GM12878 (cell line): ENCODE data around the gene PLEKHA1. TPM values are rescaled to one million over a fixed set of nuclear protein-coding genes. Genes with fewer than 3 reads are reported as not detected.

Experiments used
- ATAC-seq: fragments of 200-7000 bp; cut with Tn5 transposase; 3 replicates; pipeline ENCODE4 v1.9.1; 2020; ENCODE audit warnings: mild to moderate bottlenecking, moderate library complexity
- BruUV-seq: library from RNA; stranded (reverse); fragments of 400-500 nt; replicated peaks from 2 replicates; lab custom pipeline; 2021; lab: Mats Ljungman, UMichigan
- CTCF ChIA-PET: fragments of 300-600 bp; sonication (Branson Sonifier 250); formaldehyde crosslinking; extraction: SDS; loops from one replicate; lab custom pipeline; 2021; ENCODE audit warnings: inconsistent platforms; lab: Yijun Ruan, JAX
- POLR2A ChIA-PET: fragments of 350-600 bp; formaldehyde crosslinking; extraction: SDS; loops from one replicate; lab custom pipeline; 2021; ENCODE audit warnings: inconsistent platforms; lab: Charles Lee
- RAD21 ChIA-PET: fragments of 300-600 bp; sonication (Branson Sonifier 250); formaldehyde crosslinking; loops from one replicate; lab custom pipeline; 2023; ENCODE audit warnings: antibody characterized with exemption; ENCODE audit not compliant: unreplicated experiment; lab: Charles Lee
- SMC1A ChIA-PET: fragments of 300-600 bp; sonication (Branson Sonifier 250); formaldehyde crosslinking; loops from one replicate; lab custom pipeline; 2023; ENCODE audit not compliant: unreplicated experiment, uncharacterized antibody; lab: Charles Lee
- DNase-seq: peaks from one replicate; pipeline ENCODE4 v3.0.0-alpha.2; 2011; ENCODE audit warnings: low read depth, low spot score
- FAIRE-seq: peaks from 3 replicates; lab custom pipeline; 2011; peaks lifted over from hg19 to GRCh38; lab: Jason Lieb, UNC
- H2AFZ ChIP-seq: 2 replicates; pipeline ENCODE4 v1.6.0; 2011; ENCODE audit warnings: low read depth, low read length, control low read depth; ENCODE audit not compliant: control insufficient read depth
- H3K27ac ChIP-seq: 2 replicates; pipeline ENCODE4 v1.5.1; 2011; ENCODE audit warnings: control low read depth; ENCODE audit not compliant: control insufficient read depth, insufficient read depth
- H3K27me3 ChIP-seq, 2 experiments: replicated peaks in 1 of 2; 2 replicates each; pipeline versions ENCODE4 v1.6.0 to v1.6.1; 2011; ENCODE audit warnings: low read length in 1 of 2; ENCODE audit not compliant: control insufficient read depth in 2 of 2, insufficient read depth in 2 of 2
- H3K36me3 ChIP-seq, 2 experiments: 2 replicates each; pipeline ENCODE4 v1.5.1; 2011; ENCODE audit warnings: low read length in 1 of 2; ENCODE audit not compliant: control insufficient read depth in 2 of 2, insufficient read depth in 2 of 2
- H3K4me1 ChIP-seq: 2 replicates; pipeline ENCODE4 v1.6.1; 2011; ENCODE audit warnings: mild to moderate bottlenecking, low read length, moderate library complexity, mixed read lengths; ENCODE audit not compliant: control insufficient read depth, insufficient read depth
- H3K4me2 ChIP-seq: 2 replicates; pipeline ENCODE4 v1.6.0; 2011; ENCODE audit warnings: control low read depth; ENCODE audit not compliant: control insufficient read depth, insufficient read depth
- H3K4me3 ChIP-seq: fragments of 200-600 bp; sonication (generic); 2 replicates; pipeline ENCODE4 v1.5.1; 2016
- H3K79me2 ChIP-seq: 2 replicates; pipeline ENCODE4 v1.6.0; 2011; ENCODE audit warnings: low read length; ENCODE audit not compliant: control insufficient read depth, insufficient read depth
- H3K9ac ChIP-seq: 2 replicates; pipeline ENCODE4 v1.8.0; 2011; ENCODE audit warnings: low read length, control low read depth, mixed read lengths; ENCODE audit not compliant: control insufficient read depth, insufficient read depth
- H3K9me3 ChIP-seq: replicated peaks from 3 replicates; pipeline ENCODE4 v1.5.1; 2011; ENCODE audit warnings: mild to moderate bottlenecking, low read length; ENCODE audit not compliant: control insufficient read depth, insufficient read depth
- H4K20me1 ChIP-seq: 2 replicates; pipeline ENCODE4 v1.6.0; 2011; ENCODE audit not compliant: control insufficient read depth, insufficient read depth
- BCL11A ChIP-seq: IDR thresholded peaks from 2 replicates; pipeline ENCODE4 v1.6.1; 2011; ENCODE audit warnings: low read depth, low read length
- CBFB ChIP-seq: IDR thresholded peaks from 2 replicates; pipeline ENCODE4 v1.6.1; 2016; ENCODE audit warnings: antibody characterized with exemption, low read depth
- CREM ChIP-seq: IDR thresholded peaks from 2 replicates; pipeline ENCODE4 v1.6.1; 2014; ENCODE audit warnings: antibody characterized with exemption, low read depth
- IRF4 ChIP-seq: IDR thresholded peaks from 2 replicates; pipeline ENCODE4 v1.6.1; 2011; ENCODE audit warnings: low read depth, low read length
- KDM1A ChIP-seq: fragments of 200-600 bp; sonication (generic); IDR thresholded peaks from 2 replicates; pipeline ENCODE4 v1.6.1; 2016; ENCODE audit warnings: borderline replicate concordance
- SPI1 ChIP-seq: IDR thresholded peaks from 2 replicates; pipeline ENCODE4 v1.6.1; 2011; ENCODE audit warnings: low read depth, mild to moderate bottlenecking, low read length, moderate library complexity, borderline replicate concordance; ENCODE audit not compliant: insufficient read depth
- TARDBP ChIP-seq: IDR thresholded peaks from 2 replicates; pipeline ENCODE4 v1.6.1; 2016; ENCODE audit warnings: borderline replicate concordance
- TCF12 ChIP-seq: IDR thresholded peaks from 2 replicates; pipeline ENCODE4 v1.6.1; 2011; ENCODE audit warnings: low read depth, mild to moderate bottlenecking, low read length
- ZNF207 ChIP-seq: fragments of 450-650 bp; IDR thresholded peaks from 2 replicates; pipeline ENCODE4 v1.6.1; 2014; ENCODE audit warnings: antibody characterized with exemption, mild to moderate bottlenecking, borderline replicate concordance
- ZNF622 ChIP-seq: fragments of 450-650 bp; IDR thresholded peaks from 2 replicates; pipeline ENCODE4 v1.6.1; 2017; ENCODE audit warnings: mild to moderate bottlenecking, inconsistent platforms
- WGBS: methylation state at CpG from one replicate; pipeline ENCODE4 v1.1.6; 2016; ENCODE audit warnings: low lambda C conversion rate; ENCODE audit not compliant: insufficient replicate concordance, insufficient coverage; ENCODE audit errors: missing lambda C conversion rate; 5-methylcytosine and 5-hydroxymethylcytosine counted together
- in situ Hi-C: fragments of 300-500 bp; cut with MboI; formaldehyde crosslinking; loops from 9 replicates; pipeline ENCODE4 v1.14.3; 2018; ENCODE audit warnings: mixed read lengths
- intact Hi-C: fragments of 100-400 bp; cut with micrococcal nuclease; formaldehyde crosslinking; loops from one replicate; pipeline ENCODE4 v1.14.2; 2022; ENCODE audit not compliant: unreplicated experiment
- polyA plus RNA-seq, 11 experiments: library from polyadenylated mRNA; depleted of rRNA in 4 of 11; unstranded in 6 of 11; stranded (reverse) in 5 of 11; fragments of >200 nt; fragmentation: Nextera tagmentation in 4 of 11; fragmentation: Illumina TruSeq in 1 of 11; extraction: Ambion mirVana in 4 of 11; extraction: Trizol in 1 of 11; gene quantifications; 1 replicate in 1 of 11; 2 replicates in 10 of 11; pipeline versions ENCODE4 v1.2.1 to v1.2.3, GENCODE V29; 2011 to 2016; ENCODE audit warnings: inconsistent platforms in 2 of 11, missing spikeins in 2 of 11, low read depth in 1 of 11
- total RNA-seq, 4 experiments: library from RNA; depleted of rRNA in 3 of 4; stranded (reverse); fragments of >200 nt in 3 of 4; fragmentation: Illumina TruSeq in 1 of 4; extraction: Trizol in 1 of 4; gene quantifications; 2 replicates each; pipeline versions ENCODE4 v1.2.1 to v1.2.3, GENCODE V29; 2013 to 2021
- TF ChIP-seq, protein P1 (sequence below): IDR thresholded peaks from 2 replicates; pipeline ENCODE4 v1.6.1; 2011; ENCODE audit warnings: borderline replicate concordance, low read depth, mild to moderate bottlenecking, moderate library complexity, low read length; ENCODE audit not compliant: insufficient read depth, poor library complexity, severe bottlenecking
- TF ChIP-seq, protein P2 (sequence below): fragments of 450-650 bp; IDR thresholded peaks from 2 replicates; pipeline ENCODE4 v1.6.1; 2017; ENCODE audit warnings: mild to moderate bottlenecking, moderate library complexity
- TF ChIP-seq, protein P3 (sequence below): fragments of 450-650 bp; IDR thresholded peaks from 2 replicates; pipeline ENCODE4 v1.6.1; 2018; ENCODE audit warnings: borderline replicate concordance, mild to moderate bottlenecking; ENCODE audit not compliant: partially characterized antibody
- TF ChIP-seq, protein P4 (sequence below): fragments of 450-650 bp; IDR thresholded peaks from 2 replicates; pipeline ENCODE4 v1.6.1; 2018; ENCODE audit warnings: mild to moderate bottlenecking, low read depth, moderate library complexity; ENCODE audit not compliant: partially characterized antibody

The PLEKHA1 gene
- total and polyA plus RNA-seq, 10 of the 15 experiments (the other 5 are each of a cell fraction or from before 2014, with no cell fraction given): 0.15 to 6.0 (median 0.32) TPM

- Histone ChIP-seq H3K27ac (no peak overlapping the region), H3K4me3 (no peak overlapping the region), H3K4me2 (no peak overlapping the region), H3K9me3 (no peaks in the 10 kb centered on the region), H4K20me1 (no peaks in the 10 kb centered on the region), H3K4me1 (no peaks in the 10 kb centered on the region), H3K79me2 (no peaks in the 10 kb centered on the region), H3K9ac (no peak overlapping the region), H3K27me3 (peaks cover 3 to 8% of the 10 kb centered on the region in 2 experiments; a peak in 3 of 4 replicates), H2AFZ (no peak overlapping the region), H3K36me3 (no peaks in the 10 kb centered on the region)
- BruUV-seq: no TSS peak
- in situ Hi-C loops (no loop called here), intact Hi-C loops (no loop called here)
- FAIRE-seq (no peak), DNase-seq (no peak), ATAC-seq (no peak)
- ChIA-PET POLR2A (no interaction called here), CTCF (no interaction called here), RAD21 (no interaction called here), SMC1A (no interaction called here)
- WGBS: 0% methylated on average over 6 of the region's 6 CpGs
- TF ChIP-seq, protein P1, sequence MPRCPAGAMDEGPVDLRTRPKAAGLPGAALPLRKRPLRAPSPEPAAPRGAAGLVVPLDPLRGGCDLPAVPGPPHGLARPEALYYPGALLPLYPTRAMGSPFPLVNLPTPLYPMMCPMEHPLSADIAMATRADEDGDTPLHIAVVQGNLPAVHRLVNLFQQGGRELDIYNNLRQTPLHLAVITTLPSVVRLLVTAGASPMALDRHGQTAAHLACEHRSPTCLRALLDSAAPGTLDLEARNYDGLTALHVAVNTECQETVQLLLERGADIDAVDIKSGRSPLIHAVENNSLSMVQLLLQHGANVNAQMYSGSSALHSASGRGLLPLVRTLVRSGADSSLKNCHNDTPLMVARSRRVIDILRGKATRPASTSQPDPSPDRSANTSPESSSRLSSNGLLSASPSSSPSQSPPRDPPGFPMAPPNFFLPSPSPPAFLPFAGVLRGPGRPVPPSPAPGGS: no peak
- TF ChIP-seq BCL11A: no peak
- TF ChIP-seq, protein P2, sequence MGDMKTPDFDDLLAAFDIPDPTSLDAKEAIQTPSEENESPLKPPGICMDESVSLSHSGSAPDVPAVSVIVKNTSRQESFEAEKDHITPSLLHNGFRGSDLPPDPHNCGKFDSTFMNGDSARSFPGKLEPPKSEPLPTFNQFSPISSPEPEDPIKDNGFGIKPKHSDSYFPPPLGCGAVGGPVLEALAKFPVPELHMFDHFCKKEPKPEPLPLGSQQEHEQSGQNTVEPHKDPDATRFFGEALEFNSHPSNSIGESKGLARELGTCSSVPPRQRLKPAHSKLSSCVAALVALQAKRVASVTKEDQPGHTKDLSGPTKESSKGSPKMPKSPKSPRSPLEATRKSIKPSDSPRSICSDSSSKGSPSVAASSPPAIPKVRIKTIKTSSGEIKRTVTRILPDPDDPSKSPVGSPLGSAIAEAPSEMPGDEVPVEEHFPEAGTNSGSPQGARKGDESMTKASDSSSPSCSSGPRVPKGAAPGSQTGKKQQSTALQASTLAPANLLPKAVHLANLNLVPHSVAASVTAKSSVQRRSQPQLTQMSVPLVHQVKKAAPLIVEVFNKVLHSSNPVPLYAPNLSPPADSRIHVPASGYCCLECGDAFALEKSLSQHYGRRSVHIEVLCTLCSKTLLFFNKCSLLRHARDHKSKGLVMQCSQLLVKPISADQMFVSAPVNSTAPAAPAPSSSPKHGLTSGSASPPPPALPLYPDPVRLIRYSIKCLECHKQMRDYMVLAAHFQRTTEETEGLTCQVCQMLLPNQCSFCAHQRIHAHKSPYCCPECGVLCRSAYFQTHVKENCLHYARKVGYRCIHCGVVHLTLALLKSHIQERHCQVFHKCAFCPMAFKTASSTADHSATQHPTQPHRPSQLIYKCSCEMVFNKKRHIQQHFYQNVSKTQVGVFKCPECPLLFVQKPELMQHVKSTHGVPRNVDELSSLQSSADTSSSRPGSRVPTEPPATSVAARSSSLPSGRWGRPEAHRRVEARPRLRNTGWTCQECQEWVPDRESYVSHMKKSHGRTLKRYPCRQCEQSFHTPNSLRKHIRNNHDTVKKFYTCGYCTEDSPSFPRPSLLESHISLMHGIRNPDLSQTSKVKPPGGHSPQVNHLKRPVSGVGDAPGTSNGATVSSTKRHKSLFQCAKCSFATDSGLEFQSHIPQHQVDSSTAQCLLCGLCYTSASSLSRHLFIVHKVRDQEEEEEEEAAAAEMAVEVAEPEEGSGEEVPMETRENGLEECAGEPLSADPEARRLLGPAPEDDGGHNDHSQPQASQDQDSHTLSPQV: no peak
- TF ChIP-seq, protein P3, sequence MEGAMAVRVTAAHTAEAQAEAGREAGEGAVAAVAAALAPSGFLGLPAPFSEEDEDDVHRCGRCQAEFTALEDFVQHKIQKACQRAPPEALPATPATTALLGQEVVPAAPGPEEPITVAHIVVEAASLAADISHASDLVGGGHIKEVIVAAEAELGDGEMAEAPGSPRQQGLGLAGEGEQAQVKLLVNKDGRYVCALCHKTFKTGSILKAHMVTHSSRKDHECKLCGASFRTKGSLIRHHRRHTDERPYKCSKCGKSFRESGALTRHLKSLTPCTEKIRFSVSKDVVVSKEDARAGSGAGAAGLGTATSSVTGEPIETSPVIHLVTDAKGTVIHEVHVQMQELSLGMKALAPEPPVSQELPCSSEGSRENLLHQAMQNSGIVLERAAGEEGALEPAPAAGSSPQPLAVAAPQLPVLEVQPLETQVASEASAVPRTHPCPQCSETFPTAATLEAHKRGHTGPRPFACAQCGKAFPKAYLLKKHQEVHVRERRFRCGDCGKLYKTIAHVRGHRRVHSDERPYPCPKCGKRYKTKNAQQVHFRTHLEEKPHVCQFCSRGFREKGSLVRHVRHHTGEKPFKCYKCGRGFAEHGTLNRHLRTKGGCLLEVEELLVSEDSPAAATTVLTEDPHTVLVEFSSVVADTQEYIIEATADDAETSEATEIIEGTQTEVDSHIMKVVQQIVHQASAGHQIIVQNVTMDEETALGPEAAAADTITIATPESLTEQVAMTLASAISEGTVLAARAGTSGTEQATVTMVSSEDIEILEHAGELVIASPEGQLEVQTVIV: no peak
- TF ChIP-seq TARDBP: no peak
- TF ChIP-seq TCF12: no peak
- TF ChIP-seq CBFB: no peak
- TF ChIP-seq CREM: no peak
- TF ChIP-seq SPI1: no peak
- TF ChIP-seq IRF4: no peak
- TF ChIP-seq, protein P4, sequence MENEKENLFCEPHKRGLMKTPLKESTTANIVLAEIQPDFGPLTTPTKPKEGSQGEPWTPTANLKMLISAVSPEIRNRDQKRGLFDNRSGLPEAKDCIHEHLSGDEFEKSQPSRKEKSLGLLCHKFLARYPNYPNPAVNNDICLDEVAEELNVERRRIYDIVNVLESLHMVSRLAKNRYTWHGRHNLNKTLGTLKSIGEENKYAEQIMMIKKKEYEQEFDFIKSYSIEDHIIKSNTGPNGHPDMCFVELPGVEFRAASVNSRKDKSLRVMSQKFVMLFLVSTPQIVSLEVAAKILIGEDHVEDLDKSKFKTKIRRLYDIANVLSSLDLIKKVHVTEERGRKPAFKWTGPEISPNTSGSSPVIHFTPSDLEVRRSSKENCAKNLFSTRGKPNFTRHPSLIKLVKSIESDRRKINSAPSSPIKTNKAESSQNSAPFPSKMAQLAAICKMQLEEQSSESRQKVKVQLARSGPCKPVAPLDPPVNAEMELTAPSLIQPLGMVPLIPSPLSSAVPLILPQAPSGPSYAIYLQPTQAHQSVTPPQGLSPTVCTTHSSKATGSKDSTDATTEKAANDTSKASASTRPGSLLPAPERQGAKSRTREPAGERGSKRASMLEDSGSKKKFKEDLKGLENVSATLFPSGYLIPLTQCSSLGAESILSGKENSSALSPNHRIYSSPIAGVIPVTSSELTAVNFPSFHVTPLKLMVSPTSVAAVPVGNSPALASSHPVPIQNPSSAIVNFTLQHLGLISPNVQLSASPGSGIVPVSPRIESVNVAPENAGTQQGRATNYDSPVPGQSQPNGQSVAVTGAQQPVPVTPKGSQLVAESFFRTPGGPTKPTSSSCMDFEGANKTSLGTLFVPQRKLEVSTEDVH: no peak
- no peak for TF ChIP-seq ZNF207
- no peak for TF ChIP-seq KDM1A
- TF ChIP-seq ZNF622: no peak
These were observed 91.0 kb downstream of the PLEKHA1 start for GRCh38 chr10:122465401-122466040.
